Limb (tissue), 2 donors: ENCODE data around the gene PRIMPOL.

Experiments
- DNase-seq, 2 donors: peaks; one replicate each; pipeline ENCODE4 v3.0.0-alpha.2; 2016; ENCODE audit errors: extremely low spot score in 2 of 2

The PRIMPOL gene

GRCh38 chr4:184666670-184667069 is 17.1 kb downstream of the PRIMPOL start:
- DNase-seq = no peak

DNA sequence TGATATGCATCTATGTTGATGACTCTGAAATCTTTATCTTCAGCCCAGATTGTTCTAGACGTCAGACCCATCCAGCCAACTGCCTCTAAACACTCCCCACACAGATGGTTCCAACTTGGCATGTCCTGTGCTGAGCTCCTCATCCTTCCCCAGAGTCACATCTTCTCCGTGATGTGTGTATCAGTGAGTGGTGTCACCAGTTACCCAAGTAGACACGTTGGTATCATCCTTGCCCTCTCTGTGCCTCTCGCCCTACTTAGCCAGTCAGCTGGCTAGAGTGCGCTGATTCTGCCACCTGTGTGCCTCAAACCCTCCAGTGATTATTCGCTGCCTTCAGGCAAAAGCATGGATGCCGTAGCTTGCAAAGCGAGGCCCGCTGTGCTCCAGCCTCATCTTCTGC is 18.6 kb downstream of the PRIMPOL start:
- DNase-seq = no peak

- DNase-seq = no peak
These were observed 19.1 kb downstream of the PRIMPOL start for GRCh38 chr4:184668511-184669114.

DNA sequence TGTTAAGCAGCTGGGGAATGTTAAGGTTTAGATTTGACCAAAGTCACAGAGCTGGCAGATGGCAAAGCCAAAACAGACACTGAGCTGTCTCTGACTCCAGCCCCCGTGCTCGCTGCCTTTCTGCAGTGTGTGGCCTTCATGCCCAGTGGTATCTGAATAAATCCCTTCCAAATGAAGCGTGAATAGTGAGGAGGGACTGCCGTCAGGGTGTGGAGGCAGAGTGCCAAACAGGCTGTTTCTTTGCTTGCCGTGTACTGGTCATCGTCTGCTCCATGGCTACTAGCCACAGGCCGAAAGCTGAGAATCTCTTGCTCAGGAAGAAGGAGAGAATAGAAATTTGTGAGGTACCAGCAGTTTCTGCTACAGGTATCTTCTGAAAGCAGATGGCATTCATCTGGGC is 19.7 kb downstream of the PRIMPOL start:
- no peak for DNase-seq

DNA sequence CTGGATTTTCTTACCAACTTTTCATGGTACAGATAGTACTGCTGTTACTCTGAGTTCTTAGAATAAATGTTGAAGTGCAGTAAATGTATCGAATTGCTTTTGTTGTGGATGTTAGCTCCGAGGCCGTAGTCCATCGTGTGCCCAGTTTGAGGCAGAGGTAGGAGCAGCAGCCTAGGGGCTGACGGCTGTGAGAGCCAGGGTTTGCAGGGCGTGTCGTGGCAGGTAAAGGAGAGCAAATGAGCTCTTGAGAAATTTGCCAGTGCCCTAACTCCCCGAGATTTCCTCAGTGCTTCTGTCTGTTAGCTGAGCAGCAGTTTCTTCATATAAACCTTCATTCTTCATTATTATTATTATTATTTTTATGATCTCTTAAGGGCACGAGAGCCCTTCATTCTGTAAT is 21.6 kb downstream of the PRIMPOL start:
- no peak for DNase-seq

DNA sequence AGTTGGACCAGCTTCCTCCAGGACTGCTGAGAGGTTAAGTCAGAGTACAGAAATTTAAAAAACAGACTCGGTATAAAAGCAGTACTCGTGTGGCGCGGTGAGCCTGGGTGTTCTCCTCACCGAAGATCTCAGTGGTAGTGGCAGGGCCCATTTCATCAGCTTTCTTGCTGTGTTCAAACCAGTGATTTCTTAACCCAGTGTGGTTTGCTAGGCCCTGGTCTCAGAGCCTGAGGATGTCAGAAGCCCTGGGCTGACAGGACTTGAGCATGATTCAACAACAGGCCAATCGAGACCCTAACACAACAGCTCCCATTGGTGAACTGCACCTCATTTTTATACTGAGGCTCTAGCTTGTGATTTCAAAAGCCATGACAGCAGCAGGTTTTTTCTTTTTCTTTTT is 23.2 kb downstream of the PRIMPOL start:
- no peak for DNase-seq

GRCh38 chr4:184674011-184674410 is 24.5 kb downstream of the PRIMPOL start:
- no peak for DNase-seq

DNA sequence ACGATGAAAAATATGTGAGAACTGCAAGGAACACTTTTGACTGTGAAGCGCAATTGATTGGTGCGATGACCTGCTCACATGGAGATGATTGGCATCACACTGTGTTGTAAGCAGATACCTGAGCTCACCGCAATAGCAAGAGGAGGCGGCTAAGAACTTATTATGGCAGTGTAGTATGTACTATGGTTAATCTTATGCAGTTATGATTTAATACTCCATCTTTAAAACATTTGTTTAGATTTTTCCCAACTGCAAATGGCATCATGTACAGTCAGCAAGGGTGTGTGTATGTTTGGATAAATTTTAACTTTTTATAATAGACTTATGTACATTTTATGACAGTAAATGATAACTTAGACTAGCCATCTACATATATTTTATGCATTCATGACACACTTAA is 25.5 kb downstream of the PRIMPOL start:
- no peak for DNase-seq

DNA sequence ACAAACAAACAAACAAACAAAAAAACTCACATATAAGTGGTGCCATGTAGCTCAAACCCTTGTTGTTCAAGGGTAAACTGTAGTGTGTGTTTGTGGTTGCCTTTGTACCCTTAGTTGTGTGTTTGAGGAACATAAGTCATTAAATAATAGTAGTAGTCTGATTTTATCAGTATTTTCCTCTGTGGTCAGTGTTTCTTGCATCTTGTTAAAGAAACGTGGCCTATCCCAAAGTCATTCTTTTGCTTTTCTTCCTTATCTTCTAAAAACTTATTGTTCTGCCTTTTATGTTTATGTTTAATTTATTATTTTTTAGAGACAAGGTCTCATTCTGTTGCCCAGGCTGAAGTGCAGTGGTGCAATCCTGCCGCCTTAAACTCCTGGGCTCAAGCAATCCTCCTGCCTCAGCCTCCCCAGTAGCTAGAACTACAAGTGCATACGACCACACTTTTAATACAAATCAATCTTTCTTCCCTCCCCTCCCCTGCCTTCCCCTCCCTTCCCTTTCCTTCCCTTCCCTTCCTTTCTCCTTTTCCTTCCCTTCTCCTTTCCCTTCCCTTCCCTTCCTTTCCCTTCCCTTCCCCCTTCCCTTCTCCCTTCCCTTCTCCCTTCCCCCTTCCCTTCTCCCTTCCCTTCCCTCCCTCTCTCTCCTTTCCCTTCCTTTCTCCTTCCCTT is 26.4 kb downstream of the PRIMPOL start:
- no peak for DNase-seq

- peak in 1 of 2 donors; percentile 20 for DNase-seq
These were observed 31.2 kb downstream of the PRIMPOL start for GRCh38 chr4:184680698-184681097.

DNA sequence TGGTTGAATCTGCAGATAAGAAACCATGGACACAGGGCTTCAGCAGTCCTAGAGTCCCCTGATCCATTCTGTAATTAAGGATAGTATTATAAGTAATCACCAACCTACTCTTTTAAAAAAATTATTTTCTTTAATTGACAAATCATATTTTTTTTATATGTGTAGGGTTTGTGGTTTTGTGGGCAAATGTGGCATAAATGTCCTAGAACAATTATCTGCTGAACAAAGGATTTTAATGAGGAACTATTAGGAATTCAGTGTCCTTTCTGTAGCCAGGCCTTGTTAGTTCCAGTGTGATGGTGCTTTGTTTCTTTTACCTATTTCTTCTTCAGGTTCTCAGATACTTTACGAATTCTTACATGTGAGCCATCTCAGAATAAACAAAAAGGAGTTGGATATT is 32.4 kb downstream of the PRIMPOL start:
- DNase-seq = no peak

GRCh38 chr4:184684491-184685189 is 35.1 kb downstream of the PRIMPOL start:
- DNase-seq = no peak

GRCh38 chr4:184688005-184688404 is 38.5 kb downstream of the PRIMPOL start:
- no peak for DNase-seq

- DNase-seq = no peak
These were observed 38.9 kb downstream of the PRIMPOL start for GRCh38 chr4:184688447-184688846.

DNA sequence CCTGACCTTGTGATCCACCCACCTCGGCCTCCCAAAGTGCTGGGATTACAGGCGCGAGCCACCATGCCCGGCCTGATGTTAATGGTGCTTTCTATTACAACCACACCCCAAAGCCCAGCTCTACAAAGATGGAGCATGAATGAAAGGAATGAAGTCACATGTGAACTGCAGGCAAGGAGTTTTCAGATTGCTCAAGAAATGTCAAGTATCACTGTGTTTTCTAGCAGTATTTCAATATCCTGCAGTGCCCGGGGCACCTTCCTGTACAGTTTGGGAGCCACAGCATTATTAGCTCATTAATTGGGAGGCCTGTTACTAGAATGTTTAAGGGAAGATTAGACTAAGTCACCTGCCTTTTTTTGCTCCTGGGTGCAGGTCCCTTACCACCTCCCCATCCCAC is 40.1 kb downstream of the PRIMPOL start:
- no peak for DNase-seq

GRCh38 chr4:184693056-184693455 is 43.5 kb downstream of the PRIMPOL start:
- no peak for DNase-seq

GRCh38 chr4:184694412-184694956 is 44.9 kb downstream of the PRIMPOL start:
- DNase-seq = no peak

GRCh38 chr4:184695178-184695896 is 45.8 kb downstream of the PRIMPOL start:
- no peak for DNase-seq

GRCh38 chr4:184697956-184698355 is 48.4 kb downstream of the PRIMPOL start:
- no peak for DNase-seq

DNA sequence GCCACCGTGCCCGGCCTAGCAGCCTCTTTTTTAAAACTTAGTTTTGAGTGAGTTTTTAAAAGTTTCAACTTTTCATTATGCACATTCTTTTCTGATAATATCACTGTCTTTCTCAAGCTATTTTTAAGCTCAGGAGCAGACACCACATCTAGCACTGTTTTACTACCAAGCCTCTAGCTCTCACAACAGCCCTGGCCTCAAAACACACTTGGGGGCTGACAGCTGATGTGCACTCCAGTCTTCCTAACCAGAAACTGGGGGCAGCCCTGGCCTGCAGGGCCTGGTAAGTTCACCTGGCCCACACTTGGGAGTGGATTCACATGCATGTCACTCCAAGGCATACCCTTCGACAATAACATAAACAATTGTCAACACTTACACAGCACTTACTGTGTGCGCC is 50.4 kb downstream of the PRIMPOL start:
- DNase-seq = no peak

DNA sequence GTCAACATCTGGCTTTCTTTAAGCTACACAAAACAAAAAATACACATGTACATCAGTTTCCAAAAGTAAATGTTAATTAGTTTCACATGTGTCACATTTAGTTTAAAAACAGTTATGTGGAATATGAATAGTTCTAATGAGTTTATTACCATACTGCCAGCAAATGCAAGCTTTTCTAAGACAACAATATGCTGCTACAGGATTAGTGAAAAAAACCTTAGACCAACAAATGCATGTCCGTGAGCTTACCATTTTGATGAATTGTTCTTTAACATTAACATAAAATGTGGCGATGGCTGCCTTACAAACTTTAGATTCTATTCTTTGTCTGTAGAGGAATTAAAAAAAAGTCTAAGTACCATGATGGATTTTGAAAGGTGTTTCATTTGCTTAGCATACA is 52.6 kb downstream of the PRIMPOL start:
- no peak for DNase-seq

- DNase-seq = no peak
These were observed 56.2 kb downstream of the PRIMPOL start for GRCh38 chr4:184705692-184706091.
